HL-60/S4 treated with retinoic acid at 250 ng/mL for 4 days and 3 days (cell line): Measurements from ENCODE around the gene IFI27L1.

Experiments used
- in situ Hi-C: fragments of 300-500 bp; cut with MboI; formaldehyde crosslinking; loops from 2 replicates; pipeline ENCODE4 v1.7.0; 2022; ENCODE audit warnings: low sequenced_read_pairs

IFI27L1 gene

DNA sequence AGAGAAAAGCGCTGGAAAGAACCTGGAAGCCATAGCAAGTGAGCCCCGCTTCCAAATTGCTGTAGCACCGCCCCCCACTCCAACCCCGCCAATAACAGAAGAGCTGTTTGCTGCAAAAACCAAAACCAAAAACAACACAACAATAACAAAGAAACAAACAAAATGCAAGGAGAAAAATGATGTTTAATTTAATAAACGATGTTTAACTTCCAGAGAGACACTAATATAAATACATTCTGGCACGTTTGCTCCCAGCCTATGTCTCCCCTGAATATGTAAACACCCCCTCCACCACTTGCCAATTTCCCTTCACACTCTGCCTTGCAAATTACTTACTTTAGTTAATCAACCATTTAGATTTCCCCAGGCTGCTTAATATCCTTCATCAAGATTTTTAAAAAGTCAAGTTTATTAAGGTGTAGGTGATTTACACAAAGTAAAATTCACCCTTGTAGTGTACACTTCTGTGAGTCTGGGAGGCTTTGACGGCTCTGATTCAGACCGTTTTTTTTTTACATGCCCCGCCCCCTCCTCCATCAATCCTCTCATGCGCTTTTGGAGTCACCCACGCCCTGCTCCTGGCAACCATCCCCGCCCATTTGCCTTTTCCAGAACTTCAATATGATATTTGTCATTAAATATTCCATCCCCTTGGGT, 48.8 kb downstream of the IFI27L1 start:
- in situ Hi-C loops = no loop called here

DNA sequence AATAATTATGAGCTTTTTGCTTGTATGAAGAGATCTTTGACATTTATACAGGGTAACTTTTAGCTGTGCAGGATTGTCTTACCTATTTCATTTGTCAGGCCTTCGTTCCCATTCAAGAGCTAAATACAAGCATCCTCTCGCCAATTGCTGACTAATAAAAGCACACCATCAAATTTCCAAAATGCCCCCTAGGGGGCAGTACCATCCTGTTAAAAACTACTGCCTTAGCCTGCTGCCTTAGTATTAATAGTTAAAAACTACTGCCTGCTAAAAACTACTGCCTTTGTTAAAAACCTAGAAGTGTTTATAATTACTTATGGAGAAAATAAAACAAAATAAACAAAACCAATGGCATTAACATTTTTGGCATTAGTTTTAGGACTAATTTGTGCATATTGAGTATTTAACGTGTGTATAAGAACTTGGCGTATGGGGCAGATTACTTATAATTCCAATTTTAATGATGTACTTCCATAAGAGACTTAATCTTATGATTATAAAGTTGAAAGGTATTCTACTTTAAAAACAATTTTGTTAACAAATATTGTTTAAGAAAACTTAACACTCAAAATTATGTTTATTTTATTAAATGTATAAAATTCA, 51.3 kb downstream of the IFI27L1 start:
- in situ Hi-C loops = no loop called here

DNA sequence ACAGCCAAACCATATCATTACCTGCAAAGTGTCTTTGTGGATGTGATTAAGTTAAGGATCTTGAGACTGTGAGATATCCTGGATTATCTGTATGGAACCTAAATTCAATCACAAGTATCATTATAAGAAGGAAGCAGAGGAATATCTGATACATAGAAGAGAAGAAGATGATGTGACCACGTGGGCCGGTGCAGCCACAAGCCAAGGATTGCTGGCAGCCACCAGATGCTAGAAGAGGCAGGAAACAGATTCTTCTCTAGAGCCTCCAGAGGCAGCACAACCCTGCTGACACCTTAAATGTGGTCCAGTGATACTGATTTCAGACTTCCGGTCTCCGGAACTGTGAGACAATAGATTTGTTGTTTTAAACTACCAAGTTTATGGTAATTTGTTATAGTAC, 54.4 kb downstream of the IFI27L1 start:
- in situ Hi-C loops = no loop called here

GRCh38 chr14:94136575-94137331, 55.6 kb downstream of the IFI27L1 start:
- in situ Hi-C loops = no loop called here

DNA sequence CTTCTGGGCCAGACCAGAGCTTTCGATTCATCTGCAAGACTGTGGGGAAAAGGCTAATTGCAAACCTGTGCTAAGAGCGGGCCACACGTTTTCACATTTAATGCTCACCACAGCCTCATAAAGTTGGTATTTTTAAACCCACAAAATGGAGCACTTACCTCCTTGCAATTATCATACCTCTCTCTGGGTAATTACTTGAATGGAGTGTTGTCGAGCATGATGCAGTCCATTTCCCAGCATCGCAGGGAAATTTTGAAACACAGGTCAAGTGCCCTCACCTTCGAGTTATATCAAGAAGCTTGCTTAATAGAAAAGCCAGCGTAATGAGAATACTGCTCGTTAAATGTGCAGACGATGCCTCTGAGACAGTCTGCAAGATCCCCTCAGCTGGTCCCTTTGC, 57.1 kb downstream of the IFI27L1 start:
- in situ Hi-C loops = no loop called here

DNA sequence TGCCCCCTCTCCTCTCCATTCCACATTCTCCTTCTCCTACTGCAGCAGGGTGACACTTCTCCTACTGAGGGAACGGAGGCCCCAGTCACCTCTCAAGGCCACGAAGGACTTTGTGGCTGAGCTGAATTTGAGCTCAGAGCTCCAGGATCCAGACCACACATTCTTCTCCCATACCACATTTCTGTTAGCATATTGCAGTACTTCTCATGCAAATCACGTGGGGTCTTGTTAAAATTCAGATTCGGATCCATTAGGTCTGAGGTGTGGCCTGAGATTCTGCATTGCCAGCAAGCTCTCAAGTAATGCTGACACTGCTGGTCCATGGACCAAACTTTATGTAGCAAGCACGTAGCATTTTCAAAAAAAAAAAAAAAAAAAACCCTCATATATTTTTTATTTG, 57.9 kb downstream of the IFI27L1 start:
- in situ Hi-C loops = no loop called here

GRCh38 chr14:94139421-94139820, 58.3 kb downstream of the IFI27L1 start:
- in situ Hi-C loops = no loop called here

- in situ Hi-C loops = no loop called here
Observed at GRCh38 chr14:94142247-94142646, 61.1 kb downstream of the IFI27L1 start.

DNA sequence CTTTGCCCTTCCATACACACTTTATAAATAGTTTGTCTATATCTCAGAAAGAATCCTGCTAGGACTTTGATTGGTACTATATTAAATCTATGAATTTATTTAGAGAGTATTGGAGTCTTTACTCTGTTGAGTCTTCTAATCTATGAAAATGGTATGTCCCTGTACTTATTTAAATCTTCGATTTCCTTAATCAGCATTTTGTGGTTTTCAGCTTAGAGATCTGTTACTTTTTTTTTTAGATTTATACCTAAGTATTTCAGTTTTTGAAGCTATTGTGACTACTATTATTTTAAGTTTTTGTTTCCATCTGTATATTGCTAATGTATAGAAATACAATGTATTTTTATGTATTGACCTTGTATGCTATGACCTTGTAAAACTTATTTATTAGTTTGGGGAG, 61.7 kb downstream of the IFI27L1 start:
- in situ Hi-C loops = no loop called here

DNA sequence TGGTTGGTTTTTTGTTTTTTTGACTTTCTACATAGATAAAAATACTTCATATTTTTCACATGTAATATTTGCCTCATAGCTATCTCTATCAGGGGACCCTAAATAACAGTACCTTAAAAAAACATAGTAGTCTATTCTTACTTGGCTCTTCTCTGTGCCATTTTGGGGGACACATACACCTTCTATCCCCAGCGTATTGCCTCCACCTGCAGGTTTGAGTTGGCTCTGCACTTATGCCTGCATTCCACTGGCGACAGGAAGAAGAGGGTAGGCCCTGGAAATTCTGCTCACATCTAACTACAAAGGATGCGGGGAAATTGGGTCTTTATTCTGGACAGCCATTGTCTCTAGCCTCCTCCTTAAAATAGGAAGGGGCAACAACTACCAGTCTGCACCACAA, 62.1 kb downstream of the IFI27L1 start:
- in situ Hi-C loops = no loop called here

DNA sequence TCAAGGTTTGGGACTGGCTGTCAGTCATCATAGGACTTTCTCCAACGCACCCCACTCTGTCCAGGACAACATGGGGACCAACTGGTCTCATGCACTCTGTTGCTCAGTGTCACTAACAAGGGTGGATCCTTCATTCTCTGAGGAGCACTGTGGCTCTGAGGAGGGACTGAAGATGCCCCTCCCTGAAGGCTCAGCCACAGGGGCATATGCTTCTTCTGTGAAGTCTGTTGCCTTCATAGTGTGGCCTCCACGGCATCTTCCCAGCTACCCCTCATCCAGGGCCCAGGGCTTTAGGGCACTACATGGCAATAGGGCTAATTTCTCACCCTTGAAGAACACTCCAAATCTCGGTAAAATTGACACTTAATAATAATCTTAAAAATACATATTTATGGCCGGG, 62.6 kb downstream of the IFI27L1 start:
- in situ Hi-C loops = no loop called here

DNA sequence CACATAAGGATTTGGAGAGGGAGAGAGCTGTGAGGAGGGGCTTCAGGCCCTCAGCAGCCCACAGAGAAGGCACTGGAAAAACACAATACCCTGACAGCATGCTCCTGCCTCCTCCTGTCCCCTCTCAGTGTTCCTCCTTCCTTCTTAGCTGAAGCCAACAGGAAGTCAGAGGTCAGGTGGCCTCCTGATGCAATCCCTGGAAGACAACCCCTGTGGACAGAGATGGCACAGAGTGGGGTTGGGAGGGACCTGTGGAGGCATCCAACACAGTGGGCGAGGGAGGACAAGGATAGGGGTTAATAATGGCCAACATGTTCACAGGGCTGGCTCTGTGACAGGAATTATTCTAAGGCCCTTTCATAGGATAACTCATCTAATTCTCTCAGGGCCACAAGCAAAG, 63.7 kb downstream of the IFI27L1 start:
- in situ Hi-C loops = no loop called here

DNA sequence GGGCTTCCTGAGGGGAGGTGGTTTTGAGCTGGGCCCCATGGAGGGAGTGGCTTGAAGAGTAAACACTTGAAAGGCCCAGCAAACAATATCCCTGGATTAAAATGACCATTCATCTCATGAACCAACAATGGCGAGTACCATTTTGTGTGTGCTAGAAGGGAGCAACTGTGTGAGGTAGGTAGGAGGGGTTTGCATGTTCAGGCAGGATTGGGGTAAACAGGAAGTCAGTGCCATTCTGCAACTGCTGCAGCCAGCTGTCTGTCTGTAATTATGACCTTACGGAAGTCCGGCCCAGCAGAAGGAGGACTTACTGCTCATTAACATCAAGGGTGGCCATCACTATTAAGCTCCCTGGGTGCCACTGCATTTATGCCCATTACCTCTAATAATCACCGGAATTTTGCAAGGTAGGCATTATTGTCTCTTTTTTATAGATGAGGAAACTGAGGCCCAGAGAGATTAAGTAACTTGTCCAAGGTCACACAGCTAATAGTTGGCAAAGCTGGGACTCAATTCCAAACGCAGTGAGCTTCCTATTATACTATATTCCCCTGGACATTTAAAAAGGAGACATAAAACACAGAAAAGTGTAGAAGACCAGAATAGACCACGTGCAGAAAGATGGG, 64.9 kb downstream of the IFI27L1 start:
- in situ Hi-C loops = no loop called here
